ENCODE data around the gene TGFBR1. TPM values are rescaled to one million over a fixed set of nuclear protein-coding genes. Genes with fewer than 3 reads are reported as not detected.

The TGFBR1 gene
- total and polyA plus RNA-seq, 2 donors (not counting 1 experiment from before 2014, with no cell fraction given), result 78.5 to 79.1 TPM

GRCh38 chr9:99101271-99101670 lies 3.6 kb upstream of the TGFBR1 start:
- no peak for DNase-seq (ENCODE audit: low read depth in 2 of 2)
- no peak overlapping the region for H3K4me2 ChIP-seq (ENCODE audit: extremely low read depth, insufficient read depth, low read length)
- H3K27ac ChIP-seq (ENCODE audit: insufficient read depth, low read length), result no peak overlapping the region
- H4K20me1 ChIP-seq (ENCODE audit: control insufficient read depth, extremely low read depth, insufficient read depth, low read length), result no peaks in the 10 kb centered on the region
- no peak overlapping the region for H3K4me3 ChIP-seq (replicated peaks in 1 of 4; ENCODE audit: control extremely low read depth in 1 of 4, insufficient read depth in 1 of 4, low read depth in 3 of 4, low read length in 4 of 4)
- TF ChIP-seq EZH2 (IDR thresholded peaks at IDR 0.05; ENCODE audit: low read length, missing control alignments) (no peak), CTCF (conservative IDR thresholded peaks at IDR 0.05 in 1 of 2, IDR thresholded peaks at IDR 0.05 in 1 of 2; ENCODE audit: low read depth in 1 of 2, low read length in 2 of 2) (no peak)
- no peaks in the 10 kb centered on the region for H3K9me3 ChIP-seq (ENCODE audit: control insufficient read depth, insufficient read depth, low read depth, low read length)
- no peaks in the 10 kb centered on the region for H3K36me3 ChIP-seq (ENCODE audit: control insufficient read depth, insufficient read depth, low read length)
- peaks cover 2% of the 10 kb centered on the region for H3K27me3 ChIP-seq (ENCODE audit: control insufficient read depth, insufficient read depth, low read length)
- no peak overlapping the region for H3K9ac ChIP-seq (ENCODE audit: insufficient read depth, low read length)
- H2AFZ ChIP-seq (ENCODE audit: low read length), result no peak overlapping the region
- peaks cover 4% of the 10 kb centered on the region for H3K4me1 ChIP-seq (ENCODE audit: control insufficient read depth, extremely low read depth, insufficient read depth, low read length)
- peaks cover 6% of the 10 kb centered on the region for H3K79me2 ChIP-seq (ENCODE audit: control insufficient read depth, insufficient read depth, low read length)

GRCh38 chr9:99101812-99102211 lies 3.1 kb upstream of the TGFBR1 start:
- Histone ChIP-seq H3K27ac (ENCODE audit: insufficient read depth, low read length) (no peak overlapping the region), H2AFZ (ENCODE audit: low read length) (no peak overlapping the region), H3K9me3 (ENCODE audit: control insufficient read depth, insufficient read depth, low read depth, low read length) (no peaks in the 10 kb centered on the region), H3K4me1 (ENCODE audit: control insufficient read depth, extremely low read depth, insufficient read depth, low read length) (peaks cover 10% of the 10 kb centered on the region), H3K9ac (ENCODE audit: insufficient read depth, low read length) (no peak overlapping the region), H3K4me2 (ENCODE audit: extremely low read depth, insufficient read depth, low read length) (no peak overlapping the region), H3K36me3 (ENCODE audit: control insufficient read depth, insufficient read depth, low read length) (no peaks in the 10 kb centered on the region), H4K20me1 (ENCODE audit: control insufficient read depth, extremely low read depth, insufficient read depth, low read length) (no peaks in the 10 kb centered on the region), H3K79me2 (ENCODE audit: control insufficient read depth, insufficient read depth, low read length) (peaks cover 11% of the 10 kb centered on the region), H3K4me3 (replicated peaks in 1 of 4; ENCODE audit: control extremely low read depth in 1 of 4, insufficient read depth in 1 of 4, low read depth in 3 of 4, low read length in 4 of 4) (no peak overlapping the region), H3K27me3 (ENCODE audit: control insufficient read depth, insufficient read depth, low read length) (peaks cover 2% of the 10 kb centered on the region)
- DNase-seq (ENCODE audit: low read depth in 2 of 2), result no peak
- no peak for TF ChIP-seq EZH2 (IDR thresholded peaks at IDR 0.05; ENCODE audit: low read length, missing control alignments)
- TF ChIP-seq CTCF (conservative IDR thresholded peaks at IDR 0.05 in 1 of 2, IDR thresholded peaks at IDR 0.05 in 1 of 2; ENCODE audit: low read depth in 1 of 2, low read length in 2 of 2), result no peak

- Histone ChIP-seq H3K36me3 (ENCODE audit: control insufficient read depth, insufficient read depth, low read length) (no peaks in the 10 kb centered on the region), H3K4me3 (replicated peaks in 1 of 4; ENCODE audit: control extremely low read depth in 1 of 4, insufficient read depth in 1 of 4, low read depth in 3 of 4, low read length in 4 of 4) (peak overlapping the region in 2 of 4 experiments; percentile 75 to 77), H3K9me3 (ENCODE audit: control insufficient read depth, insufficient read depth, low read depth, low read length) (no peaks in the 10 kb centered on the region), H3K79me2 (ENCODE audit: control insufficient read depth, insufficient read depth, low read length) (peaks cover 23% of the 10 kb centered on the region), H3K4me2 (ENCODE audit: extremely low read depth, insufficient read depth, low read length) (peak overlapping the region; percentile 92), H3K27me3 (ENCODE audit: control insufficient read depth, insufficient read depth, low read length) (no peaks in the 10 kb centered on the region), H3K9ac (ENCODE audit: insufficient read depth, low read length) (no peak overlapping the region), H4K20me1 (ENCODE audit: control insufficient read depth, extremely low read depth, insufficient read depth, low read length) (no peaks in the 10 kb centered on the region), H3K4me1 (ENCODE audit: control insufficient read depth, extremely low read depth, insufficient read depth, low read length) (peaks cover 11% of the 10 kb centered on the region), H3K27ac (ENCODE audit: insufficient read depth, low read length) (no peak overlapping the region), H2AFZ (ENCODE audit: low read length) (no peak overlapping the region)
- TF ChIP-seq CTCF (conservative IDR thresholded peaks at IDR 0.05 in 1 of 2, IDR thresholded peaks at IDR 0.05 in 1 of 2; ENCODE audit: low read depth in 1 of 2, low read length in 2 of 2), result no peak
- TF ChIP-seq EZH2 (IDR thresholded peaks at IDR 0.05; ENCODE audit: low read length, missing control alignments), result no peak
- no peak for DNase-seq (ENCODE audit: low read depth in 2 of 2)
Observed at GRCh38 chr9:99103054-99103895, 1.6 kb upstream of the TGFBR1 start.
